Rectal smooth muscle tissue (tissue), 1 donor: ENCODE data around the gene SORCS2.

Experiments
- H3K27ac ChIP-seq: one replicate; pipeline ENCODE4 v1.7.0; 2013; ENCODE audit warnings: low read depth, low read length, inconsistent platforms
- H3K27me3 ChIP-seq: one replicate; pipeline ENCODE4 v1.7.0; 2013; ENCODE audit warnings: low read length; ENCODE audit not compliant: control insufficient read depth, insufficient read depth
- H3K36me3 ChIP-seq: one replicate; pipeline ENCODE4 v1.7.0; 2013; ENCODE audit warnings: low read length; ENCODE audit not compliant: control insufficient read depth, insufficient read depth
- H3K4me1 ChIP-seq: one replicate; pipeline ENCODE4 v1.7.0; 2013; ENCODE audit warnings: low read length; ENCODE audit not compliant: control insufficient read depth, insufficient read depth
- H3K4me3 ChIP-seq: one replicate; pipeline ENCODE4 v1.7.0; 2013; ENCODE audit warnings: low read length
- H3K9ac ChIP-seq: one replicate; pipeline ENCODE4 v1.7.0; 2013; ENCODE audit warnings: low read length

The SORCS2 gene

GRCh38 chr4:7324651-7325121 lies 132.3 kb downstream of the SORCS2 start:
- Histone ChIP-seq H3K27me3 (no peaks in the 10 kb centered on the region), H3K27ac (no peak overlapping the region), H3K36me3 (no peaks in the 10 kb centered on the region), H3K4me3 (no peak overlapping the region), H3K4me1 (peaks cover 2% of the 10 kb centered on the region), H3K9ac (no peak overlapping the region)

DNA sequence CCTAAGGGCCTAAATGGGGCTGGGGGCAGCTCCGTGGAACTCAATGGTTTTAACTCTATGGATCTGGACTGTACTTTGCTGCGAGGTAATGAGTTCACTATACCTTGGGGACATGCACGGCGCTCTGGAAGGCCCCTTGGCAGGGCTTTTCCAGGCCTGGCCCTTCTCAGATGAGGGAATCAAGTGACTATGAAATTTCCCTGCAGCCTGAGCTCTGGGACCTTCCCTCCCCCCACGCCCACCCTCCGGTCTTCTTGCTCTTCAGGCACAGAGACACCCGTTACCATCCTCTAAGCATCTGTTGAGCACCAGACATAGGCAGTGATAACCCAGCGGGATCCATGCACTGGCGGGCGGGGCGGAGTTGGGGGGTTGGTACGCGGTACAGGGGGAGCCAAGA lies 133.2 kb downstream of the SORCS2 start:
- H3K4me1 ChIP-seq = peaks cover 2% of the 10 kb centered on the region
- H3K9ac ChIP-seq = no peak overlapping the region
- no peaks in the 10 kb centered on the region for H3K27me3 ChIP-seq
- no peak overlapping the region for H3K4me3 ChIP-seq
- no peaks in the 10 kb centered on the region for H3K36me3 ChIP-seq
- no peak overlapping the region for H3K27ac ChIP-seq

- Histone ChIP-seq H3K4me1 (peaks cover 2% of the 10 kb centered on the region), H3K27me3 (no peaks in the 10 kb centered on the region), H3K27ac (no peak overlapping the region), H3K9ac (no peak overlapping the region), H3K36me3 (no peaks in the 10 kb centered on the region), H3K4me3 (no peak overlapping the region)
Measured at GRCh38 chr4:7326306-7326692, 134.0 kb downstream of the SORCS2 start.

DNA sequence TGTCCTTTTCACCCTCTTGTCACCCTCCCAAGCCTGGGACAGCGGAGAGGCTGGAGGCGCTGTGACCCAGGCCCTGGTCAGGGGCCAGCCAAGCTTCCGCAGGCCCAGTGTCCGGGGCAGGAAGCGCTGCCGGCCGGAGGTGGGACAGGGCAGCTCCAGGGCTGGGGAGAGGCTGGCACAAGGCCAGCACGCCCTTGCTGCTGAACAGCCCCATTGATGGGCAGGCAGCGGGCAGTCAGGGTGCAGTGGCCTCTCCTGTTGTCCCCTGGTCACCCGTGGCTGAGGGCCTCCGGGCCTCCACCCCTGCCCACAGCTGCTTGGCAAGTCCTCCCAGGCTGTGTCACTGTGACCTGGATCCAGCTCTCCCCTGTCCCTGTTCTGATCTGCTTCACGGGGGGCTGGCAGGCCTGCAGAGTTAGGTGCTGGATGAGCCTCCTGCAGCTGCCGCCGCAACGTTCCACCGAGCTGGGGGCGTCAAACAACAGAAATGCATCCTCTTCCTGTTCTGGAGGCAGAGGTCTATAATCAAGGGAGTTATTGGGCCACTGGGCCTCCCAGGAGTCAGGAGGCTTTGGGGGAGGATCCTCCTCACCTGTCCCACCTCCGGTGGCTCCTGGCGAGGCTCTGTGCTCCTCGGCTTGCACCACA lies 134.5 kb downstream of the SORCS2 start:
- Histone ChIP-seq H3K27ac (no peak overlapping the region), H3K4me1 (peaks cover 2% of the 10 kb centered on the region), H3K9ac (no peak overlapping the region), H3K4me3 (no peak overlapping the region), H3K27me3 (no peaks in the 10 kb centered on the region), H3K36me3 (no peaks in the 10 kb centered on the region)

DNA sequence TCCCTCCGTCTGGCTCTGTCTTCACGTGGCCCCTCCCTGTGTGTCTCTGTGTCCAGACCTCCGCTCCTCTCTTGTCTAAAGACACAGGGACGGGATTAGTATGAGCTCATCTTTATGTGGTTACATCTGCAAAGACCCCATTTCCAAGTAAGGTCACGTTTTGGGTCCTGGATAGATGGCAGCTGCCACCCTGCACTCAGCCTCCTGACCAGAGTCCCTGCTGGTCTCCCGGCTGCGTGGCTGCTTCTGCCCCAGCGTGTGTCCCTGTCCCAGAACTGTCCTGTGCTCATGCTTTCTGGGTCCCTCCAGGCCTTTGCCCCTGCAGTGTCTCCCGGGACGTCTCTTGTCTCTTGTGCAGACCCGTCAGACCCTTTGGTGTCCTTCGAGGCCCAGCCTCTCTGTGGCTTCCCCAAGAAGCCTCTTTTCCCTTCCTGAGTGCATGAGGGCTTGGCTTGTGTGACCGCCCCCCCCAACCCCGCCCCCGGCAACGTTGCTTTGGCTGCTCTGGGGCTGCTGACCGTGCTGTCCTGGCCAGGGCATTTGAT lies 135.1 kb downstream of the SORCS2 start:
- Histone ChIP-seq H3K4me3 (no peak overlapping the region), H3K27me3 (no peaks in the 10 kb centered on the region), H3K27ac (no peak overlapping the region), H3K9ac (no peak overlapping the region), H3K36me3 (no peaks in the 10 kb centered on the region), H3K4me1 (peaks cover 2% of the 10 kb centered on the region)

DNA sequence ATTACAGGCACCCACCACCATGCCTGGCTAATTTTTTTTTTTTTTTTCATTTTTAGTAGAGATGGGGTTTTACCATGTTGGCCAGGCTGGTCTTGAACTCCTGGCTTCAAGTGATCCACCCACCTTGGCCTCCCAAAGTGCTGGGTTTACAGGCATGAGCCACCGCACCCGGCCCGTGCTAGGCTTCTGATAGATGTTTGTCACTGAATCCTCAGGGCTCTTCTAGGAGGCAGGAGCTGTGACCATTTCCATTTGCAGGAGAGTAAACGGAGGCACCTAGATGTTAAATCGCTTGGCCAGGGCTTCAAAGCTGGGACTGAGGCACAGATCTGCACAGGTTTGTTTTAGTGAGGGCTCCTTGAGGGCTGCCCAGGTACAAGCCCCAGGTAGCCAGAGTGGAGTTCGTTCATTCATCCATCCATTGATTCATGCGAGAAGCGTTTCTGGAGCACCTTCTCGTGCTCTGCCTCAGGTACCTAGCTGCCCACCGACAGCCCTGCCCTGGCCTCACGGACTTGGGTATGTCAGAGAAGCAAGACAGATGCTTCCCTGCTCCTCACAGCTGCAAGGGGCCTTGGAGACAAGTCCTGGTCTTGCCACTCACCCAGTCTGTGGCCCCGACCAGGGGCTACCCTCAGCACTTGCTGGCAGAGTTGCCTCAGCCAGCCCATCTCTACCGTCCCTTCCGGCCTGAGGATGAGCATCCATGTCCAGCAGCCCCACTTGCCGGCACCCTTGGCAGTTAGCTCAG lies 136.0 kb downstream of the SORCS2 start:
- no peaks in the 10 kb centered on the region for H3K36me3 ChIP-seq
- H3K4me3 ChIP-seq = no peak overlapping the region
- H3K27me3 ChIP-seq = no peaks in the 10 kb centered on the region
- no peak overlapping the region for H3K9ac ChIP-seq
- peaks cover 2% of the 10 kb centered on the region for H3K4me1 ChIP-seq
- H3K27ac ChIP-seq = no peak overlapping the region

DNA sequence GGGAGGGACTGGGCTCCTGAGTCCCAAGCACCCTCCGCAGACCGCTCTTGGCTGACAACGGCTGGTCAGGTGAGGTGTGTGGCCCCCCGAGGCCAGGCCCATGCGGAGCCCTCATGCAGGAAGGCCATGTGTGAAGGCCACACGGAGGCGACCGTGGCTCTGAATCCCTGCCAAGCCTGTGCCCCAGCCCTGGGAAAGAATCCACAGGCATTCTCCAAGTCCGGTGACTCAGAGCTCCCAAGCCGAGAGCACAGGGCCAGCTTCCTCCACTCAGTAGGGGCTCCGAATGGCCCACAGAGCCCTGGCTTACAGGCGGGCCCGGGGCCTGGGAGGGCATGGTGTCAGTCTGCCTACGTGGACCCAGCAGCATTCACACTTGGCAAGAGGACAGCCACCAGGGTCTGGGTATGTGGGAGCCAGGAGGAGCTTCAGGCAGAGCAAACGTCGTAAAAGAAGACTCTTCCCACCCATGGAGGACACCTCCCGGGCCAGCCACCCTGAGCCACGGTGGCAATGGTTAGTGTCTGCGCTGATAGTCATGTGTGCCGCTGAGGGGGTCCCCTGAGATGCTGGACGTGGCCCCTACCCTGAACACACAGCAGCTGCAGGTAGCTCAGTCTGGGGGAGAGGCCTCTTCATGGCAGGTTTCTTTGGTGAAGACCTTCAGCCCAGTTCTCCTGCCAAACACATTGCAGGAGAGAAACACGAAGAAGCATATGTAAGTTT lies 136.7 kb downstream of the SORCS2 start:
- H3K27ac ChIP-seq = no peak overlapping the region
- H3K27me3 ChIP-seq = no peaks in the 10 kb centered on the region
- no peaks in the 10 kb centered on the region for H3K36me3 ChIP-seq
- H3K4me3 ChIP-seq = no peak overlapping the region
- peaks cover 2% of the 10 kb centered on the region for H3K4me1 ChIP-seq
- H3K9ac ChIP-seq = no peak overlapping the region

DNA sequence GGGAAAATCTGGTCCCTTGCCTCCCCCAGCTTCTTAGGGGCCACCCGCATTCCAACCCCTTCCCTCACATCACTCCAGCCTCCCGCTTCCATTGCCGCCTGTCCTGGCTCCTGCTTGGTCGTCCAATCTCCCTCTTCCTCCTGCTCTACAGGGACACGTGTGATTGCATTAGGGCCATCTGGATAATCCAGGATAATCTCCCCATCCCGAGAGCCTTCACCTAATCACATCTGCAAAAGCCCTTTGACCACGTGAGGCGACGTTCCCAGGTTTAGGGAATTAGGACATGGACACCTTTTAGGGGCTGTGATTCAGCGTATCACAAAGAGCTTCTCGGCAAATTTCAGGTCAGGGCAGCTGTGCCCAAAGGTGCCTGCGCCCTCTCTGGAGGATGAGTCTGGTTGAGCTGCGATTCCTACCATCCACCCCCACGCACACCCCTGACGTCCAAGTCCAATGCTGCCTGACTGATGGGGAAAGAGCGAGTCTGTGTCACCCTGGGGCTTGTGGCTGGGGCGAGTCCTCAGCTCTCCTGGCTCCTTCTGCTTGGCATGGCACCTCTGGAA lies 137.8 kb downstream of the SORCS2 start:
- Histone ChIP-seq H3K36me3 (no peaks in the 10 kb centered on the region), H3K9ac (no peak overlapping the region), H3K4me1 (peaks cover 2% of the 10 kb centered on the region), H3K27me3 (no peaks in the 10 kb centered on the region), H3K4me3 (no peak overlapping the region), H3K27ac (no peak overlapping the region)

- Histone ChIP-seq H3K4me3 (no peak overlapping the region), H3K36me3 (no peaks in the 10 kb centered on the region), H3K9ac (no peak overlapping the region), H3K4me1 (peaks cover 2% of the 10 kb centered on the region), H3K27me3 (no peaks in the 10 kb centered on the region), H3K27ac (no peak overlapping the region)
Measured at GRCh38 chr4:7330811-7331681, 138.7 kb downstream of the SORCS2 start.

DNA sequence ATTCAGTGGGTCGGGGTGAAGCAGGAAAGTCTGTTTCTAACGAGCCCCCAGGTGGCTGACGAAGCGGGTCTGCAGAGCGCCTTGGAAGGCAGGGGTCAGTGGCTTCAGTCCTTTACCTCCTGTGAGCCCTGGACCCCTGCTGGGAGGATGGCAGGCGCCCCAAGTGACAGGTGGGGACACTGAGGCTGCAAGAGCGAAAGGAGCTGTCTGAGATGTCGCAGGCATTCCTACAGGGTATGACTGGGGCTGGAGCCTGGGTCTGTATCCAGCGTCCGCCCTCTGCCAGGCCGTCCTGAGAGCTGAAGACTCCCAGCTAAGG lies 139.3 kb downstream of the SORCS2 start:
- H3K27me3 ChIP-seq = no peaks in the 10 kb centered on the region
- H3K4me1 ChIP-seq = peaks cover 2% of the 10 kb centered on the region
- H3K27ac ChIP-seq = no peak overlapping the region
- no peaks in the 10 kb centered on the region for H3K36me3 ChIP-seq
- H3K9ac ChIP-seq = no peak overlapping the region
- H3K4me3 ChIP-seq = no peak overlapping the region

DNA sequence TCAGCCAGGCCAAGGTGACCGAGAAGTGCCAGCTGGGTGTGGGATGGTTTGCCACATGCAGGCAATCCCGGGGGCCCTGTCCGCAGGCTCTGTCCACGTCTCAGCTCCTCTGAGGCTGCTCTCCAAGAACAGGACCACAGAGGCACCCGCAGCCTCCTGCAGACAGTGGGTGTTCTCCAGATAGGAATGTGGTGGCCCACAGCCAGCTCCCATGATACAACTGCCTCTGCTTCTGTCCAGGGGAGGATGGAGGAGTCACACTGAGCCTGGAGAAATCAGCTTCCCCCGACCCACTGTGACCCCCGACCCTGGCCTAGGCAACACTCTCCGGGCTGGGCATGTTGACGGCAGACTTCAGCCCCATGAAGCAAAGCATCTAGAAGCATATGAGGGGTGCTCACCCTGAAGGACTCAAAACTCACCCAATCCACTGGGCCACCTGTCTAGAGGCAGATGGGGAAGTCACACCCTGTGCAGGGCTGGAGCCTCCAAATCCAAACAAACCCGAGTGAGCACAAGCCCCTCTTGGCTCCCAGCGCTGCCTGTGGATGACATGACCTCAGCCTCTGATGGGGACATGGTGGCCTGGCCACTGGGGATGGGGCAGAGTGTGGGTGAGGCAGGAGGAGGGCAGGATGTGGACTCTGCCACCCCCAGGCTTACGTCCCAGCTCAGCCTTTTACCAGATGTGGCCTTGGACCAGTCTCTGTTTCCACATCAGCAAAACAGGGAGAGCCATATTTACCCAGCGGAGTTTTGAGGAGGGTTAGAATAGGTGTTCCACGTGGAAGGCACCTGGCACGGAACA lies 140.1 kb downstream of the SORCS2 start:
- H3K36me3 ChIP-seq = no peaks in the 10 kb centered on the region
- H3K4me1 ChIP-seq = no peaks in the 10 kb centered on the region
- H3K4me3 ChIP-seq = no peak overlapping the region
- no peak overlapping the region for H3K27ac ChIP-seq
- H3K27me3 ChIP-seq = no peaks in the 10 kb centered on the region
- H3K9ac ChIP-seq = no peak overlapping the region
